AG04450 (cell line): ENCODE results near the gene TMEM59. TPM values are rescaled to one million over a fixed set of nuclear protein-coding genes. Genes with fewer than 3 reads are reported as not detected.

ENCODE experiments used
- CTCF ChIA-PET: fragments of 300-600, 350-600 bp; formaldehyde crosslinking; extraction: SDS; loops from one replicate; lab custom pipeline; 2022; ENCODE audit warnings: antibody characterized with exemption, inconsistent platforms; lab: Charles Lee
- POLR2A ChIA-PET: fragments of 350-600 bp; formaldehyde crosslinking; extraction: SDS; loops from one replicate; lab custom pipeline; 2021; ENCODE audit warnings: antibody characterized with exemption, inconsistent platforms; lab: Yijun Ruan, JAX
- DNase-seq: peaks from one replicate; pipeline ENCODE4 v3.0.0-alpha.2; 2011; ENCODE audit warnings: low read depth, low spot score
- H3K27ac ChIP-seq: one replicate; pipeline ENCODE4 v1.5.1; 2012; ENCODE audit warnings: low read depth, low read length, control low read depth
- H3K27me3 ChIP-seq: one replicate; pipeline ENCODE4 v1.6.0; 2012; ENCODE audit warnings: low read length; ENCODE audit not compliant: control insufficient read depth, insufficient read depth
- H3K4me3 ChIP-seq: 2 replicates; pipeline ENCODE4 v1.5.1; 2011; ENCODE audit warnings: mild to moderate bottlenecking, low read depth, low read length, control low read depth
- H3K9me3 ChIP-seq: 2 replicates; pipeline ENCODE4 v1.5.1; 2012; ENCODE audit warnings: low read length; ENCODE audit not compliant: control insufficient read depth, insufficient read depth
- polyA plus RNA-seq: library from polyadenylated mRNA; depleted of rRNA; stranded (reverse); fragments of >200 nt; gene quantifications from 2 replicates; pipeline ENCODE4 v1.2.3, GENCODE V29; 2011
- TF ChIP-seq, protein P1 (sequence below): IDR thresholded peaks from 2 replicates; pipeline ENCODE4 v1.5.1; 2011; ENCODE audit warnings: low read depth, low read length, control low read depth, inconsistent platforms

TMEM59 gene
- polyA plus RNA-seq, 1 experiment, result 636 TPM

DNA sequence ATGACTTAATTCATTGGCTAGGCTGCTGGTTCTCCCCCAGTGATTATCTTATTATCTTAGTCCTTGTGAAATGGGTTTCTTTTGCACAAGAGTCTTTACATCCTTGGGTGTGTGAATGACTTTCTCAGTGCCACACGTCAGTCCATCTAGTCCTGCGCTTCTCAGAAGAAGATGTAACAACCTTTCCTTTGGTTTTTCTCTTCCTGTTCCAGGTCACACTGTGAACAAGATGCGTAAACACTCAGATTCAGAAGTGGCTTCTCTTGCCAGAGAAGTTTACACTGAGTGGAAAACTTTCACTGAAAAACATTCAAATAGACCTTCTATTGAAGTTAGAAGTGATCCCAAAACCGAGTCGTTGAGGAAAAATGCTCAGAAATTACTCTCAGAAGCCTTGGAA lies 35.4 kb upstream of the TMEM59 start:
- DNase-seq, result no peak
- H3K4me3 ChIP-seq, result no peak overlapping the region
- POLR2A ChIA-PET, result no interaction called here
- H3K27me3 ChIP-seq, result no peaks in the 10 kb centered on the region
- TF ChIP-seq, protein P1, sequence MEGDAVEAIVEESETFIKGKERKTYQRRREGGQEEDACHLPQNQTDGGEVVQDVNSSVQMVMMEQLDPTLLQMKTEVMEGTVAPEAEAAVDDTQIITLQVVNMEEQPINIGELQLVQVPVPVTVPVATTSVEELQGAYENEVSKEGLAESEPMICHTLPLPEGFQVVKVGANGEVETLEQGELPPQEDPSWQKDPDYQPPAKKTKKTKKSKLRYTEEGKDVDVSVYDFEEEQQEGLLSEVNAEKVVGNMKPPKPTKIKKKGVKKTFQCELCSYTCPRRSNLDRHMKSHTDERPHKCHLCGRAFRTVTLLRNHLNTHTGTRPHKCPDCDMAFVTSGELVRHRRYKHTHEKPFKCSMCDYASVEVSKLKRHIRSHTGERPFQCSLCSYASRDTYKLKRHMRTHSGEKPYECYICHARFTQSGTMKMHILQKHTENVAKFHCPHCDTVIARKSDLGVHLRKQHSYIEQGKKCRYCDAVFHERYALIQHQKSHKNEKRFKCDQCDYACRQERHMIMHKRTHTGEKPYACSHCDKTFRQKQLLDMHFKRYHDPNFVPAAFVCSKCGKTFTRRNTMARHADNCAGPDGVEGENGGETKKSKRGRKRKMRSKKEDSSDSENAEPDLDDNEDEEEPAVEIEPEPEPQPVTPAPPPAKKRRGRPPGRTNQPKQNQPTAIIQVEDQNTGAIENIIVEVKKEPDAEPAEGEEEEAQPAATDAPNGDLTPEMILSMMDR, result no peak
- H3K27ac ChIP-seq, result no peak overlapping the region
- CTCF ChIA-PET, result interaction anchor here (4.2 kb wide), 1 partner anchor 401 kb away, joined by 13 read pairs; no protein-coding TSS in a partner anchor
- no peaks in the 10 kb centered on the region for H3K9me3 ChIP-seq

DNA sequence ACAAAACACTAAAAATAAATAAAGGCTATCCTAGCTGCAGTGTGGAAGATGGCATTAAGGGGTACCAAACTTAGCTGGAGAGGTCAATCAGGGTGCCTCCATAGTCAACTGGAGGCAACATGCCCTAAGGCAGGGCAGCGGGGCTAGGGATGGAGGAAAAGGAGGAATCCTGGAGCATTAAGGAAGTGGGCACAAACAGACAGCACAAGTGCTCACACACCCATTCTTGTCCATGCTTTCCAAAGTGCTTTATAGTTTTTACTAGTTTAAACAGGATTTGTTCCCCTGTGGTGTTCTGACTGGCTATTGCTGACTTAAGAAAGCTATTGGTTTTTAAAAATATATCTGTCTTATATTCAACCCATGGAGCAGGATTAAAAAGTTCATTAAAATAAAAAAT lies 33.8 kb upstream of the TMEM59 start:
- H3K27me3 ChIP-seq, result no peaks in the 10 kb centered on the region
- DNase-seq, result no peak
- H3K9me3 ChIP-seq, result no peaks in the 10 kb centered on the region
- TF ChIP-seq, protein P1, result no peak
- no peak overlapping the region for H3K27ac ChIP-seq
- H3K4me3 ChIP-seq, result no peak overlapping the region
- ChIA-PET CTCF (interaction anchor here (0.7 to 4.2 kb wide), 3 partner anchors 35 to 403 kb away, joined by 3 to 13 read pairs (median 3); no protein-coding TSS in a partner anchor), POLR2A (no interaction called here)

DNA sequence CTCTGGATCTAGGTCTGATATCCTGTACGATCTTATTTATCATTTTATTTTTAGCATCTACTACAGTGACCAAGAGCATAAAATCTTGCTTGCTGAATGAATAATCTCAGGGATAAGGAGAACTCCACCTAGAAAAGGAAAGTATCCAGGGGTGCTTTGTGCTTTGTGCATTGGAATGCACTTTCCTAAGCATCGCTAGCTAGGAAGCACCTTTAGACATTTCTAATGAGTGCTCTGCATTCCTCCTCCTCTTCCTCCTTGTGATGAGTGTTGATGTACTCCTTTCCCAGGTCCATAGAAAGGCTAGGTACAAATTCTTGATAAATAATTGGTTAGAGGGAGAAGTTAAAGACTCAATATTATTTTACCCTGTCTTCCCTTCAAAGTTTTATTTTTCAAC lies 31.8 kb upstream of the TMEM59 start:
- no peak for DNase-seq

DNA sequence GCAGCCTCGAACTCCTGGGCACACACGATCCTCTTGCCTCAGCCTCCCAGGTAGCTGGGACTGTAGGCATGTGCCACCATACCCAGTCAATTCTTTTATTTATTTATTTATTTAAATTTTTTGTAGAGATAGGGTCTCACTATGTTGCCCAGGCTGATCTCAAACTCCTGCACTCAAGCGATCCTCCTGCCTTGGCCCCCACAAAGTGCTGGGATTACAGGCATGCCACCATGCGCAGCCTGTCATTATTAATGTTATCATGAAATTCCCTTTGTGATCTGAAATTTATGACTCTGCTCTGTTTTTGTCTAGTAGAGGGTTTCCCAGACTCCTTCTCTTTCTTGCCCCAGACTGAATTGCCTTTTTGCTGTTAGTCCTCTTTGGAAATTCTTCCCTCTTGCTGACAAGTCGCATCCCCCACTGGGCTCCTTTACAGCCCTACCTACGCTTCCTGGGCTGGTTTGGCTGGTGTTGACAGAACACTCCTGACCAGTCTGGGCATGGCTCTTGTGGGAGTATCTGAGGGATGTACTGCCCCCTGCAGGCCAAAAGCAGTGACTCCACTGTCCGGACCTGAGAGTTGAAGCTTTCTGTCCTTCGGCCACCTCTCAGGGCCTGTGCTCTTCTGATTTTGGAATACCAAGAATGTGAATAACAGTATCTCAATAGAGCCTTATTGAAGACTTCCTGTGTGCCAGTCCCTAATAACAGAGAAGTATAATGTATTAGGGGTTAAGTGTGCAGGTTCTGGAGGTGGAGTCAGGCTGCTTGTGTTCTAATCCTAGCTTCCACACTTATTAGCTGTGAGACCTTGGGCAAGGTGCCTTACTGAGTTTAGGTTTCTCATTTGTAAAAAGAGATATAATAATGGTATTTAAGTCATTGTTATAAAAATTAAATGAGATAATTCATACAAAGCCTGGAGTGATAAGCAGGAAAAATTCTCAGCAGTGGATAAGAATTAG lies 28.6 kb upstream of the TMEM59 start:
- Histone ChIP-seq H3K27me3 (no peaks in the 10 kb centered on the region), H3K4me3 (no peak overlapping the region), H3K27ac (no peak overlapping the region), H3K9me3 (no peaks in the 10 kb centered on the region)
- POLR2A ChIA-PET, result no interaction called here
- peak; percentile 23 for DNase-seq
- CTCF ChIA-PET, result interaction anchor here (0.5 to 2.8 kb wide), 21 partner anchors 8 to 566 kb away, joined by 3 to 18 read pairs (median 4); partner anchors contain the start of gene TMEM59
- TF ChIP-seq, protein P1, result peak; percentile 74

More for the DNA sequence above, 31.8 kb upstream of the TMEM59 start:
- H3K27me3 ChIP-seq, result no peaks in the 10 kb centered on the region
- no peak overlapping the region for H3K4me3 ChIP-seq
- POLR2A ChIA-PET, result no interaction called here
- no peaks in the 10 kb centered on the region for H3K9me3 ChIP-seq
- TF ChIP-seq, protein P1, result no peak
- CTCF ChIA-PET, result interaction anchor here (1.2 kb wide), 3 partner anchors 10 to 224 kb away, joined by 3 to 4 read pairs (median 4); no protein-coding TSS in a partner anchor
- H3K27ac ChIP-seq, result no peak overlapping the region
